Mesenchymal stem cell (in vitro differentiated cells and primary cell): ENCODE measurements around the gene DSTN.

ENCODE experiments used
- DNase-seq: peaks from one replicate; pipeline ENCODE4 v3.0.0-alpha.2; 2013
- H2AFZ ChIP-seq: one replicate; pipeline ENCODE4 v1.6.1; 2013; ENCODE audit warnings: low read depth, mild to moderate bottlenecking, control low read depth, inconsistent platforms, low read length, moderate library complexity
- H2AK5ac ChIP-seq: 2 replicates; pipeline ENCODE4 v1.6.1; 2013; ENCODE audit warnings: low read length, moderate library complexity, mild to moderate bottlenecking, inconsistent platforms; ENCODE audit not compliant: severe bottlenecking
- H2BK120ac ChIP-seq: one replicate; pipeline ENCODE4 v1.6.1; 2013; ENCODE audit warnings: low read depth, mild to moderate bottlenecking, inconsistent platforms, low read length, moderate library complexity
- H2BK12ac ChIP-seq, 2 experiments: one replicate each; pipeline ENCODE4 v1.6.1; 2013; ENCODE audit warnings: inconsistent platforms in 2 of 2, low read length in 2 of 2, mild to moderate bottlenecking in 2 of 2, moderate library complexity in 2 of 2, control low read depth in 1 of 2
- H2BK15ac ChIP-seq: one replicate; pipeline ENCODE4 v1.6.1; 2013; ENCODE audit warnings: mild to moderate bottlenecking, low read depth, inconsistent platforms; ENCODE audit not compliant: poor library complexity, severe bottlenecking
- H2BK5ac ChIP-seq: 2 replicates; pipeline ENCODE4 v1.6.1; 2013; ENCODE audit warnings: low read depth, mild to moderate bottlenecking, low read length, control low read depth, inconsistent platforms; ENCODE audit not compliant: poor library complexity, severe bottlenecking
- H3K14ac ChIP-seq, 2 experiments: one replicate each; pipeline ENCODE4 v1.6.1; 2013; ENCODE audit warnings: inconsistent platforms in 2 of 2, low read length in 2 of 2, control low read depth in 1 of 2, mild to moderate bottlenecking in 1 of 2, moderate library complexity in 1 of 2
- H3K18ac ChIP-seq, 2 experiments: one replicate each; pipeline ENCODE4 v1.6.1; 2013; ENCODE audit warnings: inconsistent platforms in 2 of 2, low read length in 2 of 2, control low read depth in 1 of 2, low read depth in 1 of 2, mild to moderate bottlenecking in 1 of 2
- H3K23ac ChIP-seq, 2 experiments: one replicate each; pipeline ENCODE4 v1.6.1; 2013; ENCODE audit warnings: inconsistent platforms in 2 of 2, low read length in 2 of 2, mild to moderate bottlenecking in 2 of 2, moderate library complexity in 2 of 2, control low read depth in 1 of 2
- H3K27ac ChIP-seq: 2 replicates; pipeline ENCODE4 v1.5.1; 2013; ENCODE audit warnings: mild to moderate bottlenecking, moderate library complexity, low read length, control low read depth, inconsistent platforms; ENCODE audit not compliant: poor library complexity, severe bottlenecking
- H3K27me3 ChIP-seq, 2 experiments: 2 replicates each; pipeline versions ENCODE4 v1.6.1 to v1.7.0; 2013; ENCODE audit warnings: low read length in 2 of 2, mild to moderate bottlenecking in 2 of 2, moderate library complexity in 2 of 2, control low read depth in 1 of 2, inconsistent platforms in 1 of 2; ENCODE audit not compliant: control insufficient read depth in 1 of 2, insufficient read depth in 1 of 2
- H3K36me3 ChIP-seq, 2 experiments: 2 replicates each; pipeline versions ENCODE4 v1.6.1 to v1.7.0; 2013; ENCODE audit warnings: low read length in 2 of 2, control low read depth in 1 of 2, inconsistent platforms in 1 of 2, low read depth in 1 of 2, mild to moderate bottlenecking in 1 of 2; ENCODE audit not compliant: insufficient read depth in 2 of 2, control insufficient read depth in 1 of 2
- H3K4ac ChIP-seq, 2 experiments: one replicate each; pipeline ENCODE4 v1.6.1; 2013; ENCODE audit warnings: inconsistent platforms in 2 of 2, low read length in 2 of 2, mild to moderate bottlenecking in 2 of 2, moderate library complexity in 2 of 2, control low read depth in 1 of 2, low read depth in 1 of 2
- H3K4me1 ChIP-seq: 2 replicates; pipeline ENCODE4 v1.6.1; 2013; ENCODE audit warnings: low read depth, low read length, control low read depth; ENCODE audit not compliant: control insufficient read depth, insufficient read depth
- H3K4me2 ChIP-seq: 2 replicates; pipeline ENCODE4 v1.6.1; 2013; ENCODE audit warnings: low read length, mild to moderate bottlenecking, inconsistent platforms; ENCODE audit not compliant: poor library complexity, severe bottlenecking
- H3K4me3 ChIP-seq, 2 experiments: 2 replicates each; pipeline versions ENCODE4 v1.5.1 to v1.7.0; 2013; ENCODE audit warnings: low read length in 2 of 2, mild to moderate bottlenecking in 2 of 2, control low read depth in 1 of 2, low read depth in 1 of 2; ENCODE audit not compliant: insufficient read depth in 1 of 2
- H3K79me1 ChIP-seq: replicated peaks from 2 replicates; pipeline ENCODE4 v1.6.1; 2013; ENCODE audit warnings: mild to moderate bottlenecking, control low read depth, low read length, inconsistent platforms; ENCODE audit not compliant: poor library complexity, severe bottlenecking
- H3K9ac ChIP-seq: 2 replicates; pipeline ENCODE4 v1.7.0; 2013; ENCODE audit warnings: mild to moderate bottlenecking, low read length, moderate library complexity
- H3K9me3 ChIP-seq: 2 replicates; pipeline ENCODE4 v1.7.0; 2013; ENCODE audit warnings: mild to moderate bottlenecking, low read length; ENCODE audit not compliant: control insufficient read depth
- H4K8ac ChIP-seq: one replicate; pipeline ENCODE4 v1.6.1; 2013; ENCODE audit warnings: inconsistent platforms, mild to moderate bottlenecking, low read length, moderate library complexity
- H4K91ac ChIP-seq: one replicate; pipeline ENCODE4 v1.6.1; 2013; ENCODE audit warnings: mild to moderate bottlenecking, low read length, inconsistent platforms
- WGBS: methylation state at CpG from one replicate; pipeline ENCODE4 v1.1.7; 2013; ENCODE audit warnings: mixed read lengths; 5-methylcytosine and 5-hydroxymethylcytosine counted together

Gene DSTN

GRCh38 chr20:17559338-17559737, 10.5 kb upstream of the DSTN start:
- Histone ChIP-seq H3K27me3 (no peaks in the 10 kb centered on the region), H2BK12ac (peak overlapping the region; percentile 76 to 96), H3K79me1 (peaks cover 8% of the 10 kb centered on the region), H2BK5ac (no peak overlapping the region), H2BK120ac (peak overlapping the region; percentile 76), H3K4me3 (no peak overlapping the region), H2BK15ac (peak overlapping the region; percentile 44), H3K27ac (peak overlapping the region; percentile 99), H3K9ac (peak overlapping the region; percentile 92), H4K8ac (peak overlapping the region; percentile 21), H4K91ac (peak overlapping the region; percentile 36), H3K36me3 (no peaks in the 10 kb centered on the region), H3K4me2 (no peak overlapping the region), H3K23ac (peak overlapping the region in 1 of 2 experiments; percentile 23), H2AK5ac (peak overlapping the region; percentile 93), H3K4ac (peak overlapping the region; percentile 19 to 83), H3K4me1 (peaks cover 19% of the 10 kb centered on the region), H3K14ac (peak overlapping the region in 1 of 2 experiments; percentile 73), H3K9me3 (no peaks in the 10 kb centered on the region), H3K18ac (peak overlapping the region; percentile 59 to 97), H2AFZ (peak overlapping the region; percentile 10)
- WGBS, result 90% methylated on average over 6 of the region's 6 CpGs
- no peak for DNase-seq

GRCh38 chr20:17560344-17561074, 9.4 kb upstream of the DSTN start:
- no peak overlapping the region for H3K4me2 ChIP-seq
- peak overlapping the region; percentile 34 to 65 for H2BK12ac ChIP-seq
- no peak overlapping the region for H2BK5ac ChIP-seq
- peak overlapping the region; percentile 26 for H2BK15ac ChIP-seq
- no peak overlapping the region for H3K4me3 ChIP-seq
- H2BK120ac ChIP-seq, result no peak overlapping the region
- H3K9ac ChIP-seq, result no peak overlapping the region
- no peaks in the 10 kb centered on the region for H3K36me3 ChIP-seq
- H3K4ac ChIP-seq, result peak overlapping the region in 1 of 2 experiments; percentile 68
- H3K4me1 ChIP-seq, result peaks cover 19% of the 10 kb centered on the region
- H2AK5ac ChIP-seq, result peak overlapping the region; percentile 92
- peak overlapping the region in 1 of 2 experiments; percentile 37 for H3K18ac ChIP-seq
- H3K23ac ChIP-seq, result no peak overlapping the region
- H3K27me3 ChIP-seq, result no peaks in the 10 kb centered on the region
- H3K79me1 ChIP-seq, result peaks cover 6% of the 10 kb centered on the region
- H3K14ac ChIP-seq, result no peak overlapping the region
- H3K9me3 ChIP-seq, result no peaks in the 10 kb centered on the region
- WGBS, result 85% methylated on average over 4 of the region's 5 CpGs
- peak; percentile 42 for DNase-seq
- no peak overlapping the region for H3K27ac ChIP-seq
- H4K91ac ChIP-seq, result no peak overlapping the region
- no peak overlapping the region for H4K8ac ChIP-seq
- no peak overlapping the region for H2AFZ ChIP-seq

- Histone ChIP-seq H2AK5ac (peak overlapping the region; percentile 39), H3K23ac (no peak overlapping the region), H3K4me3 (no peak overlapping the region), H3K4me2 (no peak overlapping the region), H3K36me3 (no peaks in the 10 kb centered on the region), H3K9ac (no peak overlapping the region), H3K4me1 (peaks cover 9% of the 10 kb centered on the region), H2BK5ac (no peak overlapping the region), H4K8ac (peak overlapping the region; percentile 89), H2BK120ac (peak overlapping the region; percentile 73), H3K27me3 (no peaks in the 10 kb centered on the region), H3K4ac (peak overlapping the region; percentile 24 to 80), H2BK12ac (peak overlapping the region; percentile 83 to 87), H3K14ac (no peak overlapping the region), H3K18ac (peak overlapping the region; percentile 46 to 76), H2AFZ (no peak overlapping the region), H2BK15ac (no peak overlapping the region), H3K27ac (peak overlapping the region; percentile 97), H3K9me3 (no peaks in the 10 kb centered on the region), H4K91ac (peak overlapping the region; percentile 72), H3K79me1 (peaks cover 5% of the 10 kb centered on the region)
- WGBS, result 31% methylated on average over 2 of the region's 2 CpGs
- peak; percentile 90 for DNase-seq
Measured at GRCh38 chr20:17562804-17563305, 7.0 kb upstream of the DSTN start.

DNA sequence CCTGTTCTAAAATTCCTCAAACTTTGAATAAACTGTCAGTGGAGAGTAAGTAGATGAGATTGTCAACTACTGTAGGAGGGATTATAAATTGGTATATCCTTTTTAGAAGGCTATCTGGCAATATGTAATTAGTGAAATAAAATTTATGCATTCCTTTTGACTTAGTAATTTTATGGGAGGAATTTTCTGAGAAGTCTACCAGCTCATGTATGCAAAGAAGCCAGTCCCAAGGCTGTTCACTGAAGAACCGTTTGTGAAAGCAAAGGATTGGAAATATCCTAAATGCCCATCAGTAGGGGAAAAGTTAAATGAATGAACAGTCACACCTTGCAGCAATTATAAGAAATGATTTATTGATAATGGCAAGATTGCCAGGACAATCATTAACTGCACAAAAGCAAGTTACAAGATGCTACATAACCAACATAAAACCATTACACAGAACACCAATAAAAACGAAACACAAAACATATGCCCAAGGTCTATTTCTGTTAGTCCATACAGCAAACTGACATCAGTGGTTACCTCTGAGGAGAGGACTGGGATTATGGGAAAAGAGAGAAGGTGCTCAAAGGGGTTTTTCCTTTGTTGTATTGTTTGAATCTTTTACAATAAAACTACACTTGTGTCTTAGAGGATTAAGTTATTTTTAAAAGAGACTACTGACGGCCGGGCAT, 4.6 kb upstream of the DSTN start:
- Histone ChIP-seq H3K23ac (no peak overlapping the region), H3K79me1 (peaks cover 3% of the 10 kb centered on the region), H3K4ac (no peak overlapping the region), H3K27ac (peak overlapping the region; percentile 74), H3K18ac (no peak overlapping the region), H3K36me3 (no peaks in the 10 kb centered on the region), H3K4me2 (no peak overlapping the region), H4K91ac (no peak overlapping the region), H2BK12ac (no peak overlapping the region), H3K9me3 (no peaks in the 10 kb centered on the region), H2AK5ac (no peak overlapping the region), H3K9ac (no peak overlapping the region), H2AFZ (no peak overlapping the region), H3K27me3 (no peaks in the 10 kb centered on the region), H3K4me1 (peaks cover 9% of the 10 kb centered on the region), H4K8ac (no peak overlapping the region), H2BK120ac (no peak overlapping the region), H2BK5ac (no peak overlapping the region), H3K14ac (no peak overlapping the region), H3K4me3 (no peak overlapping the region), H2BK15ac (no peak overlapping the region)
- WGBS, result 72% methylated on average over 3 of the region's 4 CpGs
- DNase-seq, result peak; percentile 37
